Midbrain (tissue), 1 donor: ENCODE data around the gene STAT2.
"Not testable (repeated sequence)": the region's sequence is repeated elsewhere in the genome, so short reads cannot be mapped to it uniquely, and the experiment has no call there.

Source experiments
- DNase-seq: peaks from one replicate; lab custom pipeline; 2025; lab: John Stamatoyannopoulos, UW

STAT2 gene

DNA sequence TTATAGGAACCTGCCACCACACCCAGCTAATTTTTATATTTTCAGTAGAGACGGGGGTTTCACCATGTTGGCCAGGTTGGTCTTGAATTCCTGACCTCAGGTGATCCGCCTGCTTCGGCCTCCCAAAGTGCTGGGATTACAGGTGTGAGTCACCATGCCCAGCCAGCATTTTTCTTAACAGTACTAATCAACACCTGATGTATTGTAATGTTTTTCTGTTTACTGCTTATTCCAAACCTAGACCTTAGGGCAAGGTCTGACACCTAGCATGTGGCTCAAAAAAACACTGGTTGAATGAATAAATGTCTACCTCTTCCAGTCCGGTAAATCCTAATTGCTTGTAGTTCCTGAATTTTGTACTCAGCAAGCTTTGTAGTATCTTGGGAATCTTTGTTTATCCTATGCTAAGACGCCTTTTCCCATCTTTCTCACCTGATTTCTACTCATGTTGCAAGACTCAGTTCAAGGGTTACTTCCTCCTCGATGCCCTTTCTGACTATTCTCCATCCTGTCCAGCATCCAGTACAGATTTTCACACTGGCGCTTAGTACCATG, 28.9 kb downstream of the STAT2 start:
- DNase-seq = no peak

DNA sequence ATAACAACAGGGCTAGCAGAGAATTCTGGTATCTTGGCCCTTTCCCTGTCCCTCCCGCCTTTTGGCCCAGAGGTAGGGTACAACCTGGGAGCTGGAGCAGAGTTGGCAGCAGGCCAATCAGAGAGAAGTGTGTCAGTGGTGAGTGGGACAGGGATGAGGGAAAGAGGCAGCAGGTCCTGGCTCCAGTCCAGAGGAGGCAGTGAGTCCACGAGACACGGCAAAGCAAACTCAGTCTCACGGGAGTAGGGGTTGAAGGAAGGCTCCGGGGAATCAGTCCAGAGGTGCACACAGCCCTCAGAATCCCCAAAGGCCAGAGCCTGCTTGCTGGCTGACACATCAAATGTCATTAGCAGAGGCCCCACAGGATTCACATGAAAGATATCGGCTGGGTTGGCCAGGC, 33.4 kb downstream of the STAT2 start:
- DNase-seq = no peak

DNA sequence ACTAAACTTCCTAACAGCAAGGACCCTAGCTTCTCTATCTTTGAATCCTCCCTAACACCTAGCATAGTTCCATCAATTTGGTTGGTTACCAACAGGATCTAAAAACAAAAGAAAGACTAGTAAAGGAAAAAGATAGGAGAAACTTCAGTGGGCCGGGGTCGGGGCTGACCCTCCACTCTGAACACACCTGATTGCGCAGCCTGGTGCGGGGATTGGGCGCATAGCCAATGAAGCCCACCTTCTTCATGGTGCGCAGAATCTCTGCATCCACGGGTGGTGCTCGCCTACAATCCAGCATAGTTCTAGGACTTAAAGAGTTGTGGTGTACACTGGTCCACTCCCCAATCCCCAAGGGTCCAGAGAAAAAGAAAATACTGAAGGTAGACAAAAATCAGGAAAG, 33.8 kb downstream of the STAT2 start:
- DNase-seq = no peak

DNA sequence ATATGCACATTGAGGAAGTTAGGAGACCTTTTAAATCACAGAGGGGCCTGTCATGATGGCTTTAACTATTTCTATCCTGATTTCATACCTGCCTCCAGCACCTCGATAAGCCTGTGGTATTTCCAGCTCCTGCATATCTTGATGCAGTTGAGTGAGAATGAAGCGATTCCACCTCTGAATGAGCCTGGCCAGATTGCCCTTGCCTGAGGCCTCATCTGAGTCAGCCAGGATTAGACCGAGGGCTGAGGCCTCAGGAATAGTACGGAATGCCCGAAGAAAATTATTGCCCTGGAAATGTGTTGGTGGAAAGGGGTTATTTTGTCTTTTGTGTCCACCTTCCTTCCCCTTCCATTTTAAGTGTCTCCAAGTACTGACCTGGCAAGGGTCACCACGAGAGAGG, 35.7 kb downstream of the STAT2 start:
- no peak for DNase-seq

DNA sequence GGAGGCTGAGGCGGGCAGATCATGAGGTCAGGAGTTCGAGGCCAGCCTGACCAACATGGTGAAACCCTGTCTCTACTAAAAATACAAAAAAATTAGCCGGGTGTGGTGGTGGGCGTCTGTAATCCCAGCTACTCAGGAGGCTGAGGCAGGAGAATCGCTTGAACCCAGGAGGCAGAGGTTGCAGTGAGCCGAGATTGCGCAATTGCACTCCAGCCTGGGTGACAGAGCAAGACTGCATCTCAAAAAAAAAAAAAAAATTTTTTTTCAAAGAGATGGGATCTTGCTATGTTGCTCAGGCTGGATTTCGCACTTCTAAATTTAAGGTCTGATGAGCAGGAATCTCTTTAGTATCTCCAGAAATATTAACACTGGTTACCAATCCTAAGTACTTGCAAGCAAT, 38.3 kb downstream of the STAT2 start:
- DNase-seq = not testable (repeated sequence)

DNA sequence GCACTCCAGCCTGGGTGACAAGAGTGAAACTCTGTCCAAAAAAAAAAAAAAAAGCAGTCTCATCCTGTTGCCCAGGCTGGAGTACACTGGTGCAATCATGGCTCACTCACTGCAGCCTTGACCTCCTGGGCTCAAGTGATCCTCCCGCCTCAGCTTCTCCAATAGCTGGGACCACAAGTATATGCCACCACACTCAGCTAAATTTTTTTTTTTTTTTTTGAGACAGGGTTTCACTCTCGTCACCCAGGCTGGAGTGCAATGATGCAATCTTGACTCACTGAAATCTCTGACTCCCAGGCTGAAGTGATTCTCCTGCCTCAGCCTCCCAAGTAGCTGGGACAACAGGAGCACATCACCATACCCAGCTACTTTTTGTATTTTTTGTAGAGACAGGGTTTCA, 38.9 kb downstream of the STAT2 start:
- DNase-seq = no peak

DNA sequence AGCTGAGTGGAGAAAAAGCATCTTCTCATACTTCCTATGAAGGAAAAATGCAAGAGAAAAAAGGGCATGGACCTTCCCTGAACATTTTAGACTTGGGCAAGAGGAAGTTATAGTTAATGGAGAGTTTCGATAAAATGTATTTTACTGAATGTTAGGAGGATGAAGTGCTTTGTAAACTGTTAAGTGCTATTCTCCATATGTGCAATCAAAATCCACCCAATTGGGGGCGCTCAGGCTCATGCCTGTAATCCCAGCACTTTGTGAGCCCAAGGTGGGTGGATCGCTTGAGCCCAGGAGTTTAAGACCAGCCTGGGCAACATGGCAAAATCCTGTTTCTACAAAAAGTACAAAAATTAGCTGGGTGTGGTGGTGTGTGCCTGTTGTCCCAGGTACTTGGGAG, 42.2 kb downstream of the STAT2 start:
- no peak for DNase-seq

DNA sequence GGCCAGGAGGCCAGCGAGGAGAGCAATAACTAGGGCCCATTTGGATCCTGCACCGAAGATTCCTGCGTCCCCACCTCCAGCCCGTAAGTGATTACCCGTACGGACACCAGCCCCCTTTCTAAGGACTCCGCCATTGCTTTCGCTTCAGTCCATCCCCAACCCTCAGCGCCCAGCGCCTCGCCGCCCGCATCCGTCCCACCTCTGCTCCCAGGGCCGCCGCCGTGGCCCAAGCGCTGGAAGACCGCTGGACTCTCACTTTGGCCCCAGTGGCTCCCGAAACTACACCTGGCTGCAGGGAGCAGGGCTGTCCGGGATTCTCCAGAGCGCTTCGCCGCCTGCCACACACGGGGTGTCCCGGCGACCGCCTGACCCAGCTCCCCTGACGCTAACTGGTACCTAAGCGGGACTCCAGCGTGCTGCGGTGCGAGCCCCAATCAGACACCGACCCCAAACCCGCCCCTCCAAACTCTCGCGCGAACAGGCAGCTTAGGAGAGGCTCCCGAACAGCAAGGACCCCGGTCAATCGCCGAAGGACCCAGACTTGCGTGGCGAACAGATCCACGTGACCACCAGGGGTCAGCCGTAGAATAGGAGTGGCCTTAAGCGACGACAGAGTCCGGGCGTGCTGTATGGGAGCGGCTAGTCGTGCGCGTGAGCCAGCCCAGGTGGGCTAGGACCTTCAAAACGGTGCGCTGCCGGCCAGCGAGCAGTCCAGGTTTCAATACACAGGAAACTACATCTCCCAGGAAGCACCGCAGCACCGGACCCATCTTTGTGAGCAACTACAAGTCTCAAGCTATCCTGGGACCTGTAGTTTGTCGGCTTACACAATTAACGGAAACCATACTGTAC, 44.1 kb downstream of the STAT2 start, which contains the start of gene CNPY2:
Gene CNPY2 (minus strand): TSS at position 367 of the 852 bp plus-strand sequence. CDS start 771 bp downstream, outside the sequence.
- DNase-seq = peak; percentile 96

DNA sequence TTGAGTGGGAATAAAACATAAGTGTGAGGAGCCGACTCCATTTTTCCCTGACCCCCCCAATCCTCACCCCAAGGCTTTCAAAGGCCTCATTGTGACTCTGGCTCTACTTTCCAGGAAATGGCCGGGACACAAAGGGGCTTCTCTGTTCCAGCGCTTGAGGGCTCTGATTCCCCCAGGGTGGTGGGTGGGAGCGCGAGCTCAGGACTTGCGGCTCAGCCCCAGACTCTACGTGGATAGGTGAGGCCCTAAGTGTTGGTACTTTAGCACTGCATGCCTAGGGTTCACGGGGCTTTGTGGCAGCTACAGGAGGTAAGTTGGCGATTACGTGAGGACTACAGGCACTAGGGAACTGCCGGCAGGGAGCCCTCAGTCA, 44.7 kb downstream of the STAT2 start:
- peak; percentile 59 for DNase-seq

DNA sequence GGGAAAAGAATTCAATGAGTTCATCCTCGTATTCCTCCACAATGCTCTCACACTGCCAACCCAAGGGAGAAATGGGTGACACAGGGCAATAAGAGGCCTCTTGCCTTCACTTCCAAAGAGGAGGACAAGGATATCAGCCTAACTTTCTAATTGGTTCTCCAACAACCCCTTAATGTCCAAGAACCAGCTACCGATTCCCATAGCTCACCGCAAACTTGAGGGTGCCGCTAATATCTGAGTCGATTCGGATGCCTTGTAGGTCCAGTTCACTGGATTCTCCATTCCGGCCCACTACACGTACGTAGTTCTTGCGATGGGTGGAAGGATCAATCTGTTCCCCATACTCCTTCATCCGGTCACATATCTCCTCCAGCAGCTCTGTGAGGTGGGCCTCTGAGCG, 48.9 kb downstream of the STAT2 start:
- DNase-seq = no peak

DNA sequence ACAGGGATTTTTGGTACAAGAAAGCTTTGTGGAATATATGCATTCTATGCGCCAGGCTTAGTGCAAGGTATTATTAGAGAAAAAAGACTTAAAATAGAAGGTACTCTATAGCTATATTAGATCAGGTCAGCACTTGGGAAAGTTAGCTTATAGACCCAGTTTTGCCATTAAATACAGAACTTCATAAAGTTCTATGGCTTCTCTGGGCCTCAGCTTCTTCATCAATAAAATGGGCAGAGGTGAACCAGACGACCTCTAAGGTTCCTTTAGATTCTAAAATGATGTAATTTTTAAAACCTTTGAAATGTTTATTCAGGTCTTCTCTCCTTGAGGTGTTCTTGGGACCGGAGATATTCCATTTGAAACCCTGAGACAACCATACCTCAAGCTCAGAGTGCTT, 51.2 kb downstream of the STAT2 start:
- no peak for DNase-seq

DNA sequence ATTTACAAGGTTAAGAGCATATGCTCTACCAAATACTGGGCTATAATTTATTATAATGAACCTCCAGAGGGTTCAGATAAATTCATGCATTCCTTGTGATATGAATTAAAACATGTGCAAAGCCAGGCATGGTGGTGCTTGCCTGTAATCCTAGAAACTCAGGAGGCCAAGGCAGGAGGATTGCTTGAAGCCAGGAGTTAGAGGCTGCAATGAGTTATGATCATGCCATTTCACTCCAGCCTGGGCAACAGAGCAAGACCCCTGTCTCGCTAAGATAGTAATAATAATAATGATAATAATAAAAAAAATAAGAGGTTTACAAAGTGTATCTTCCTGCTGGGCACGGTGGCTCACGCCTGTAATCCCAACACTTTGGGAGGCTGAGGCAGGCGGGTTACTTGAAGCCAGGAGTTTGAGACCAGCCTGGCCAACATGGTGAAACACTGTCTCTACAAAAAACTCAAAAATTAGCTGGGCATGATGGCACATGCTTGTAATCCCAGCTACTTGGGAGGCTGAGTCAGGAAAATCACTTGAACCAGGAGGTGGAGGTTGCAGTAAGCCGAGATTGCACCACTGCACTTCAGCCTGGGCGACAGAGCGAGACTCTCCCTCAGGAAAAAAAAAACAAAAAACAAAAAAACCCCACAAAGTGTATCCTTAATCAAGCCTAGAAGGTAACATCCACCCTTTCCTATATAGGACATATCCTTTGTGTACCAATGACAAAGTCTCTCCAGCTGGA, 52.5 kb downstream of the STAT2 start:
- DNase-seq = no peak

DNA sequence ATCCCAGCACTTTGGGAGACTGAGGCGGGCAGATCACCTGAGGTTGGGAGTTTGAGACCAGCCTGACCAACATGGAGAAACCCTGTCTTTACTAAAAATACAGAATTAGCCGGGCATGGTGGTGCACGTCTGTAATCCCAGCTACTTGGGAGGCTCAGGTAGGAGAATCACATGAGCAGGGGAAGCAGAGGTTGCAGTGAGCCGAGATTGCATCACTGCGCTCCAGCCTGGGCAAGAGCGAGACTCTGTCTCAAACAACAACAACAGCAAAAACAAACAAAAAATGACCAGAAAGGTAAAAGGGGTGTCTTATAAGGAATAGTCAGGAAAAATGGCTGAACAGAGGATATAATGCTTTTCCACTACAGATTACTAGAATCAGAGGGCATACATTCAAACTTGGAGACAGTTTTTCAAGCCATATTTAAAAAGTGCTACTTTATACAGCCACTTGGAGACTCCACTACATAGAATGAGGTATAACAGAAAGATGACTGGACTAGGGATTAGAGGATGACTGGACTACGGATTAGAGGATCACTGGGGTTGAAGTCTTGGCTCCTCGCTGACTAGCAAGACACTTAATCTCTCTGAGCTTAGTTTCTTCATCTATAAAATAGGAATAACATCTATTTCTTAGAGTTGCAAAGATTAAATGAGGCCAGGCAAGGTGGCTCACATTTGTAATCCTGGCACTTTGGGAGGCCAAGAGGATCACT, 54.9 kb downstream of the STAT2 start:
- DNase-seq = no peak

DNA sequence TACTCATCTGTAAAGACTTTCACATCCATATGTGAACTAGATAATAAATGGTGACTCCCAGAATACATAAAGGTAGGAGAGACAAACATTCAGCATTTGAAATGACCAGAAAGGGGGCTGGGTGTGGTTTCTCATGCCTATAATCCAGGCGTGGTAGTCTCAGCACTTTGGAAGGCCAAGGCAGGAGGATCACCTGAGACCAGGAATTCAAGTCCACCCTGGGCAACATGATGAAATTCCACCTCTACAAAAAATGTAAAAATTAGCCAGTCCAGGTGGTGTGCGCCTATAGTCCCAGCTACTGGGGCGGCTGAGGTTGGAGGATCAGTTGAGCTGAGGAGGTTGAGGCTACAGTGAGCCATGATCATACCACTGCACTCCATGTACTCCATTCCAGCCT, 55.6 kb downstream of the STAT2 start:
- no peak for DNase-seq

DNA sequence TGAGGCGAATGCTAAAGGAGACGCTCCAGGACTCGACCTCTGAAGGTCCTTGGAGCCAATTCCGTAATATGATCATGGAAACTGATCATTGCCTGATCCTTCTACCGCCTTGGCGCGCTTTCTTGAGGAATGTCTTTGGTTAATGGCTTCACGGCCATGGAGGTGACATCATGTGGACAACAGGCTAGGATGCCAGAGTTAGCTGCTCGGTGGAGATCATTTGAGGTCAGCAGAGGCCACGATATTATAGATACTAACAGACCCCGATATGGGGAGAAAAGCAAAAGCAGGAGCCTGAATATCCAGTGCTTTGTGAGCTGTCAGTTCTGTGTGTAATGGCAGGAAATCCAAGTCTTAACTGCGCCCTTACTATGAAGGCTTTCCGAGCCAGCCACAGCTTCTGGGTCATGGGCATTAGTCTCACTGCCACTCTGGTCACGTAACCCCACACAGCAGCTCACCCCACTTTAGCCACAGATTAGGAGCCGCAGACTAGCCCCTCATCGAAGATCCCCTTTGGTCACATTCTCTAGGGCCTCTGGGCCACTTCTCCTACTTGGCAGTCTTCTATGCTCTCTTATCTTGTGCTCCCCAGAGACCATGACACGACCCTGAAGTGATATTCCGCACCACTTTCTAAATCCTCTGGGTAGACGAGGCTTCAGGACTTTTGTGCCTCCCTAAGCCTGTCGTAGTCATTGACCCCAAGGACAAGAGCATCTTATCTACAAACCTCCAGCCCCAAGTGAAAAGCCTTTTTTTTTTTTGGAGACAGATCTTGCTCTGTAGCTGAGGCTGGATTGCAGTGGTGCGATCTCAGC, 59.1 kb downstream of the STAT2 start:
- DNase-seq = no peak

DNA sequence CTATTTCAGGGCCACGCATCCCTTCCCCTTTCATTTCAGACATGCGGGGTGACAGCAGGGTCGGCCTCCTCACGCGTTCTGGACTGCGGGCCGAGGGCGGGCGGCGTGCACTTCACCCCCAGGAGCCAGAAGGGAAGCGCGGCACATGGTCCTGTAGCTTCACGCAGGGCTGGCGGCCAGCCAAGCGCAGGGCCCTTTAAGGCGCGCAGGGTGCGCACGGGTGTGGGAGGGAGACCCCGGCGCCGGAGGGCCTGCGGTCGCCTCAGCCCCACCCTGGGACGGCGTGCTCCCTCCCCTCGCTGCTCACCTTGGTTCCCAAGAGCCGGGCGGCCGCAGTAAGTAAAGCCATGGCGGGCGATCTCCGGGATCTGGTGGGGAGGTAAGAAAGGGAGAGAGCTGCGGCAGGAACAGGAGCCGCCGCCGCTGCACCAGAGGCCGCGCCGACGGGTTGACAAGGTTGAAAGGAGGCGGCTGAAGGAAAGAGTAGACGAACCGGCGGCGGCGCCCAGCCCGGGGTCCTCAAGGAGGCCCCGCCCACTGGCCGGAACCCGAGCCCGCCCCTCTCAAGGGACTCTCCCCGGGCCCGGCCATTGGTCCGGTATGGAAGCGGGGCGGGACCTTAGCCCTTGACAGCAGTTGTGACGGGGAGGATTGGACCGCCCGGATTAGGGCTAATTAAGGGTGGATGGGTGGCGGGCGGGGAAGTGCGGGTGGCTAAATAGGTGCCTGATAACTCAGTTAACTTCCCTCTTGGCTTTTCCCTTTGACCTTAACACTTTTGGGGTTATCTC, 59.9 kb downstream of the STAT2 start, which contains the start of gene CS:
Gene CS (minus strand): TSS at position 478 of the 791 bp plus-strand sequence. CDS start 129 bp downstream, at position 349.
- DNase-seq = peak; percentile 98

DNA sequence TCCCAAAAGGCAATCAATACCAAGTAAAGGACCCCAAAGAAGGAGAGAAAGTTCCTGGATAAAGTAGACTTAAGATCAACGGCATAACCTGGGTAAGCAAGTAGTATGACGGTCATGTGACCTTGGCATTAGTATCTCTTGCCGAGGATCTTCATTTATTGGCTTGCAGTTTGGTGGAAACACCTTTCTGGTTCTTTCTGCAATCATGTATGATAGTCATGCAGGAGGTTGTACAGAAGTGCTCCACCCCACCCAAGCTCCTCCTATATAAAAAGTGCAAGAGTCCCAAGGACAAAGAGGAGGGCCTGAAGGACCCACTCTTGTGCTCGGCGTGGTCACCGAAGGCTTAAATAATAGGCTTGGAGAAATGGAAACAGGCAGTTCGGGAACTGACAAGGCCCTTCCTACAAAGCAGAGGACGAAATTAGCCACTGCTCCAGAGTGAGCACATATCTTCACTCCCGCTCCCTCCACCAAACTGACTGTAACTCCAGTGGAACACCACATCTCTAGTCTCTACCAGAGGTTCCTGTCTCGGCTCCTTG, 60.5 kb downstream of the STAT2 start:
- DNase-seq = no peak

DNA sequence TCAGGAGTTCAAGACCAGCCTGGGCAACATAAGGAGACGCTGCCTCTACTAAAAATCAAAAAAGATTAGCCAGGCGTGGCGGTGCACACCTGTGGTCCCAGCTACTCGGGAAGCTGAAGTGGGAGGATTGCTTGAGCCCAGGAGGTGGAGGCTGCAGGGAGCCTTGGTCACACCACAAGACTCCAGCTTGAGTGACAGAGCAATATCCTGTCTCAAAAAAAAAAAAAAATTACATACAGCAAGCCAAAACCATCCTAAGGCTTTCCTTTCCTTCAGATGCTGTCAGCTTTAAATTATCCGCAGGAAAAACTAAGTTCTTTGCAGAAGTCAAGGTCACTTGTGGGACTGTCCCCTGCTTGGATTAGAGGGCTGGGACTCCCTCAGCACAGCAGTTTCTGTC, 61.1 kb downstream of the STAT2 start:
- no peak for DNase-seq

DNA sequence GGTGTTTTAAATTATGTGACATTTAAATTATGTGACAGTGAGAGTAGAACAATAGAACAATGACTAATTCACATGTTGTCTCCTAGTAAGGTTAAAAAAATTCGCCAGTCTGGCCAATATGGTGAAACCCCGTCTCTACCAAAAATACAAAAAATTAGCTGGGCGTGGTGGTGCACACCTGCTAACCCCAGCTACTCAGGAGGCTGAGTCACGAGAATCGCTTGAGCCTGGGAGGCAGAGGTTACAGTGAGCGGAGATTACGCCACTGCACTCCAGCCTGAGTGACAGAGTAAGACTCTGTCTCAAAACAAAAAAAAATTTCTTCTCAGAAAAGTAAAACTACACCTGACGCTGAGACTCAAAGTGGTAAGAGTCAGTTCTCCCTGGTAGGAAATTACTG, 62.5 kb downstream of the STAT2 start:
- no peak for DNase-seq

DNA sequence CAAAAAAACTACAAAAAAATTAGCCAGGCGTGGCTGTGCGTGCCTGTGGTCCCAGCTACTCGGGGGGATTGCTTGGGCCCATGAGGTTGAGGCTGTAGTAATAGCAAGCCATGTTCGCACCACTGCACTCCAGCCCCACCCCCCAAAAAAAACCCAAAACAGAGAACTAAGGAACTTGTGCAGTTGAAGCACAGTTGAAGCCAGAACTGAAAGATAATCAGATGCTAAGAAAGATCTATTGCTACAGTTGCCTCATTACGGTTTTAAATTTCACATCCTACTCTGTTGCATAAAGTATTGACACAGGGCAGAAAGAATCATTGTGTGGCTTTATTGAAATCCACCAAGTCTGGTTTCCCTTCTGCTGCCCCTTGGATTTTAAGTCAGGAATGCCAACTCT, 63.6 kb downstream of the STAT2 start:
- no peak for DNase-seq
